GM13977 (cell line): Measurements from ENCODE around the gene CSF3R.

ENCODE experiments used
- DNase-seq: peaks from one replicate; pipeline ENCODE4 v3.0.0; 2012; ENCODE audit warnings: low spot score
- in situ Hi-C: fragments of 300-500 bp; cut with MboI; formaldehyde crosslinking; loops from one replicate; pipeline ENCODE4 v1.12.0; 2022; ENCODE audit warnings: low sequenced_read_pairs, low pct_unique_long_range_greater_than_20kb, mixed read lengths, inconsistent platforms; ENCODE audit not compliant: unreplicated experiment
- TF ChIP-seq, protein P1 (sequence below): IDR thresholded peaks from 2 replicates; pipeline ENCODE4 v1.5.1; 2012; ENCODE audit warnings: mild to moderate bottlenecking, control low read depth; ENCODE audit not compliant: insufficient read depth; ENCODE audit errors: extremely low read depth, missing control alignments

CSF3R gene

DNA sequence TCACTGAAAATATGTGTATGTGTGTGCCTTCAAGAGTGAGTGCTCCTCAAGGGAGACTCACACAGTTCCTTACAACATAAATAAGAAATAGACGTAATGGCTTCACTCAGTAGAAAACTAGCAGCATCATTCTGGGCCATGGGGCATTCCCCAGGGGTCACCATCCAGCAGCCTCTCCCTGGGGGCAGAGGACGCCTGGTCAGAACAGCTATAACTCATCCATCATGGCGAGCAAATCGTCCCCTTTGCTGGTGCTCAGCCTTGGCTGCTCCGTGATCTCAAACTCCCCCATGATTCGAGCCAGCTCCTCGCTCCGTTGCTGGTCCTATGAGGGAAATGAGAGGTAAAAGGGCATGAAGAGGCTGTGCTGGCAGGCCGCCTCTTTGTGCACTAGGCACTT is 64.8 kb downstream of the CSF3R start:
- in situ Hi-C loops, result loop anchor here (25.0 kb wide), 1 partner anchor 281 kb away; the partner anchor contains the start of genes COL8A2 and TRAPPC3
- no peak for DNase-seq
- TF ChIP-seq, protein P1, sequence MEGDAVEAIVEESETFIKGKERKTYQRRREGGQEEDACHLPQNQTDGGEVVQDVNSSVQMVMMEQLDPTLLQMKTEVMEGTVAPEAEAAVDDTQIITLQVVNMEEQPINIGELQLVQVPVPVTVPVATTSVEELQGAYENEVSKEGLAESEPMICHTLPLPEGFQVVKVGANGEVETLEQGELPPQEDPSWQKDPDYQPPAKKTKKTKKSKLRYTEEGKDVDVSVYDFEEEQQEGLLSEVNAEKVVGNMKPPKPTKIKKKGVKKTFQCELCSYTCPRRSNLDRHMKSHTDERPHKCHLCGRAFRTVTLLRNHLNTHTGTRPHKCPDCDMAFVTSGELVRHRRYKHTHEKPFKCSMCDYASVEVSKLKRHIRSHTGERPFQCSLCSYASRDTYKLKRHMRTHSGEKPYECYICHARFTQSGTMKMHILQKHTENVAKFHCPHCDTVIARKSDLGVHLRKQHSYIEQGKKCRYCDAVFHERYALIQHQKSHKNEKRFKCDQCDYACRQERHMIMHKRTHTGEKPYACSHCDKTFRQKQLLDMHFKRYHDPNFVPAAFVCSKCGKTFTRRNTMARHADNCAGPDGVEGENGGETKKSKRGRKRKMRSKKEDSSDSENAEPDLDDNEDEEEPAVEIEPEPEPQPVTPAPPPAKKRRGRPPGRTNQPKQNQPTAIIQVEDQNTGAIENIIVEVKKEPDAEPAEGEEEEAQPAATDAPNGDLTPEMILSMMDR, result no peak
